ENCODE results near the gene MAP3K2.

MAP3K2 gene

GRCh38 chr2:127392828-127393578 lies 5.2 kb upstream of the MAP3K2 start:
- Histone ChIP-seq H3K9me2 (replicated peaks; ENCODE audit: control insufficient read depth, low read length) (no peaks in the 10 kb centered on the region), H3F3A (ENCODE audit: control insufficient read depth, insufficient read depth) (peaks cover 15% of the 10 kb centered on the region), H3K4me3 (ENCODE audit: low read length) (no peak overlapping the region), H3K4me2 (ENCODE audit: low read length) (no peak overlapping the region), H3K79me2 (ENCODE audit: control insufficient read depth, low read length) (no peaks in the 10 kb centered on the region), H3K4me1 (ENCODE audit: control insufficient read depth, low read length) (peaks cover 46% of the 10 kb centered on the region), H3K9me3 (ENCODE audit: control insufficient read depth, insufficient read depth, low read length) (no peaks in the 10 kb centered on the region), H4K20me1 (ENCODE audit: control insufficient read depth, insufficient read depth, low read depth, low read length) (no peaks in the 10 kb centered on the region), H3K27me3 (ENCODE audit: control insufficient read depth, low read length) (no peaks in the 10 kb centered on the region), H3K27ac (ENCODE audit: low read depth, low read length) (no peak overlapping the region), H3K36me3 (ENCODE audit: control insufficient read depth, low read length) (peaks cover 3% of the 10 kb centered on the region; the same call in 1 of the 2 replicates)
- TF ChIP-seq CTCF (IDR thresholded peaks at IDR 0.05; ENCODE audit: low read depth, low read length, poor library complexity, severe bottlenecking) (no peak), EZH2phosphoT487 (IDR thresholded peaks at IDR 0.05; ENCODE audit: borderline replicate concordance, low read length) (no peak)

- Histone ChIP-seq H3K9me2 (replicated peaks; ENCODE audit: control insufficient read depth, low read length) (no peaks in the 10 kb centered on the region), H3F3A (ENCODE audit: control insufficient read depth, insufficient read depth) (peaks cover 15% of the 10 kb centered on the region), H4K20me1 (ENCODE audit: control insufficient read depth, insufficient read depth, low read depth, low read length) (no peaks in the 10 kb centered on the region), H3K79me2 (ENCODE audit: control insufficient read depth, low read length) (peaks cover 4% of the 10 kb centered on the region), H3K9me3 (ENCODE audit: control insufficient read depth, insufficient read depth, low read length) (no peaks in the 10 kb centered on the region), H3K4me2 (ENCODE audit: low read length) (no peak overlapping the region), H3K36me3 (ENCODE audit: control insufficient read depth, low read length) (peaks cover 3% of the 10 kb centered on the region; the same call in 1 of the 2 replicates), H3K4me3 (ENCODE audit: low read length) (no peak overlapping the region), H3K4me1 (ENCODE audit: control insufficient read depth, low read length) (peaks cover 46% of the 10 kb centered on the region), H3K27ac (ENCODE audit: low read depth, low read length) (no peak overlapping the region), H3K27me3 (ENCODE audit: control insufficient read depth, low read length) (no peaks in the 10 kb centered on the region)
- TF ChIP-seq CTCF (IDR thresholded peaks at IDR 0.05; ENCODE audit: low read depth, low read length, poor library complexity, severe bottlenecking) (no peak), EZH2phosphoT487 (IDR thresholded peaks at IDR 0.05; ENCODE audit: borderline replicate concordance, low read length) (no peak)
Observed at GRCh38 chr2:127392133-127392827, 4.5 kb upstream of the MAP3K2 start.

GRCh38 chr2:127389778-127390435 lies 2.1 kb upstream of the MAP3K2 start:
- peaks cover 62% of the 10 kb centered on the region for H3K4me1 ChIP-seq (ENCODE audit: control insufficient read depth, low read length)

More at GRCh38 chr2:127389778-127390435, 2.1 kb upstream of the MAP3K2 start:
- Histone ChIP-seq H3K27ac (ENCODE audit: low read depth, low read length) (peak overlapping the region; percentile 79), H3K4me3 (ENCODE audit: low read length) (peak overlapping the region; percentile 73), H3F3A (ENCODE audit: control insufficient read depth, insufficient read depth) (peaks cover 18% of the 10 kb centered on the region), H3K36me3 (ENCODE audit: control insufficient read depth, low read length) (peaks cover 5% of the 10 kb centered on the region; the same call in 1 of the 2 replicates), H3K4me2 (ENCODE audit: low read length) (peak overlapping the region; percentile 86), H4K20me1 (ENCODE audit: control insufficient read depth, insufficient read depth, low read depth, low read length) (peaks cover 11% of the 10 kb centered on the region; the same call in 1 of the 2 replicates), H3K9me2 (replicated peaks; ENCODE audit: control insufficient read depth, low read length) (no peaks in the 10 kb centered on the region), H3K79me2 (ENCODE audit: control insufficient read depth, low read length) (peaks cover 27% of the 10 kb centered on the region), H3K9me3 (ENCODE audit: control insufficient read depth, insufficient read depth, low read length) (no peaks in the 10 kb centered on the region), H3K27me3 (ENCODE audit: control insufficient read depth, low read length) (no peaks in the 10 kb centered on the region)
- TF ChIP-seq CTCF (IDR thresholded peaks at IDR 0.05; ENCODE audit: low read depth, low read length, poor library complexity, severe bottlenecking) (no peak), EZH2phosphoT487 (IDR thresholded peaks at IDR 0.05; ENCODE audit: borderline replicate concordance, low read length) (no peak)
